Umbilical cord (tissue), 2 donors: ENCODE measurements around the gene HOXD4. TPM values are rescaled to one million over a fixed set of nuclear protein-coding genes. Genes with fewer than 3 reads are reported as not detected.

Source experiments
- DNase-seq: peaks from one replicate; pipeline ENCODE4 v3.0.0-alpha.2; 2015; ENCODE audit warnings: low spot score
- total RNA-seq: library from RNA; depleted of rRNA; stranded (reverse); fragments of >200 nt; gene quantifications from one replicate; pipeline ENCODE4 v1.2.3, GENCODE V29; 2014; ENCODE audit warnings: low replicate concordance; ENCODE audit not compliant: insufficient read depth

Gene HOXD4
- total RNA-seq, 1 donor from 2014 or later, result 2.4 TPM

DNA sequence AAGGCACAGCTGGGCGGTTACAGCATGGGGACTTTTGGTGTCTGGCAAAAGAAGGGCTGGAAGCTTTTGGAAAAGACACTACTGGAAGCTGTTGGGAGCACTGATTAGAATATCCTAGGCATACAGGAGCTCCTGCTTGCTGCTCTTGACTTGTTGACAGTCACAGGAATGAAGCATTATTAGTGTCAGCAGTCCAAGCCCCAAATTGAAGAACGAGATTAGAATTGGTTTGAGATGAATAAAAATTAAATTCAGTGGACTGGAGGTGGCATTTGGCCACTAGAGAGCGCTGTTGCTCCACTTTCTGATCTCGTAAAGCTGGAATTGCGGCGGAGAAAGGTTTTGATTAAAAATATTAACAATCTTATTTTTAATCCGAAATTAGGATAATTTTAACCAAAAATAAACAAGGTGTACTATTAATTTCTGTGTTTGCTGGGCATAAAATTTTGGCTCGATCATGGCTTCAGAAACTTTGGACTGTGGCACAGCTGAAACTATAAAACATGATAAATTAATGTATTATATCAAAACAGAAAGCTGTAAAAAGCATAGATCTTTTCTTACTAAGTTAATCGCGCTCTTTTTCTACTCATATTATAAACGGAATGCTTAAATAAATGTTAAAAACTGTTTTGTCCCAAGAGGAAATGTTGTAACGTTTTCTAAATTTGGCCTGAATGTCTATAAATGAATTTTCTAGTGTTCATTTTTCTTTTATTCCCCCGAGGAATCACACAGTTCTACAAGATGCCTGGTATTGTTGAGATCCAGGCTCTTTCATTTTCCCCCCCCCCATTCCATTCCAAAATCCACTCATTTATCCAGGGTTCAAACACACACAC lies 24.2 kb upstream of the HOXD4 start:
- peak; percentile 73 for DNase-seq

DNA sequence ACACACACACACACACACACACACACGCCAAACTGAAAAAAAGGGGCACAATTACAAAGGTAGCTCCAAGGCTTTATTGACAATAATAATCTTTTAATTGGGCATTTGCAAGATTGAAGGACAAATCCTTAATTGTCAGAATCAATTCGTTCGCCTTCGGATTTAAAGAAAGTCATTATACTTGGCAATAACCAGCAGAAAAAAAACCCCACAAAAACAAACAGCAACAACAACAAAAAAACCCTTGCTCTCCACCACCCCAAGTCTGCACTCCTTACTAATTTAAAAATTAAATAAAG lies 23.6 kb upstream of the HOXD4 start:
- DNase-seq, result no peak

DNA sequence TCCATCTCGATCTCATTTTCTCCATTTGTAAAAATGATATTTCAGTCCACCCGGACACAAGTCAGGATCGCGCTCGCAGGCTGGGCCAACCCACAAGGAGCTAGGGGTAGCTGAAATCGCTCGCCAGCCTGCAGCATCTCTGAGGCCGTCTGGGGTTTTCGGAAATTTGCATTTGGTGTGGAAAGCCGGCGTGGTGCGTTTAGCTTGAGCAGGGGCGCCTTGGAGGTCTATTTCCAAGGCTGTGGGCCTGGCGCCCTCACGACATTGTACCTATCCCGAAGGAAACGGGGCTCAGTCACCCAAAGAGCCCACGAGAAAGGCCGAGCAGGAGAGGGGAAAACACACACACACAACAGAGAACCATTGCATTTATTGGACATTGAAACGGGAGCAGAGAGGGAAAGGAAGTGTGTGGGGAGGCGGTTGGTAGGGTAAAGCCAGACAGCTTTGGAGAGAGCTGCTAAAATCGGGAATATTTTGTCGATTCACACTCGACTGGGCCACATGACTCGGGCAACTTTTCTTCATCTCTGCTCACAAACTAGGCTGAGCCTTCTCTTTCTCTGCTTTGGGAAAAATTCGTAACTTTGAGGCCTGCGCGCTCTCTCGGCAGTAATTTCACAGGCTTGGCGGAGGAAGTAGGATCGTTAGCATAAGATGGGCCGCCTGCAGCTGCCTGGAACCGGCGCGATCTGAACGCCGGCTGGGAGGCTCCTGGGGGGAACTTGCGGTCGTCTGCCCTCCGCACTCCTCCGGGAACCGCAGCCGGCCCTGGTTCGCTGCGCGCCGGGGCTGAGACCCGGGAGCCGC lies 23.0 kb upstream of the HOXD4 start:
- peak; percentile 51 for DNase-seq

DNA sequence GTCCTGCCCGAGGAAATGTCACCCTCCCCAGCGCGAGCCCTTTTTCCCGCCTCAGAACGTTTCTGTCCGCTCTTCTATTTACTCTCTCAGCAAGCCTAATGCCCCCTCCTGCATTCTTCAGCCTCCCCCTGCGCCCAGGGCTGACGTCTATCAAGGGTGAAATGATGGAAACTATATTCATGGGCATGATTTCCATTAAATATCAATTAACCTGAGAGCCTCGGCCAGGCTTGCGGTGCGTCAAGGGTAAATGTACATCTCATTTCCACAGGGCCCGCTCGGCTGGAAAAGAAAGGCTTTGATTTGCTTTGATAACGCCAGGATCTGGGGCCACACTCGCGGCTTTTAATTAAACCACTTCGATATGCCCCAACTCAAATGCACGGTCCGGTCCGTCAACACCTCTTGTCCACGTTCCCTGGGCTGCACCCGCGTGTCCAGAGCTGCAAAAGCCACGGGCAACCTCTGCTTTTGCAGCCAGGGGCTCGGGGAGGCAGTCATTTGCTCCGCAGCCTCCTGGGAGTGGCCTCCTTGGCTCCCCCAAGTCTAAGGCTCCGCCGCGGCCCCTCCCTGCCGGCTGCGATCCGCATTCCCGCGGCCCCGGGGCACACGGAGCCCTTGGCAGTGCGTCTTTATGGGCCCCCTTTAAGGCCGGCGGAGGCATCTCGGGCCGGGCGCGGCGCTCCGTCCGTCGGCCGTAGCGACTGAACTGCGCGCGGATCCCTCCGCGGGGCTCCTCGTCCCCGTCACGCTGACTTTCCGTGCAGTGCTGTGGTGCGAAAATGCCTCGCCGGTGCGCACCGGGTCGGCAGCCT lies 22.2 kb upstream of the HOXD4 start, which contains the start of gene HOXD8:
HOXD8 (plus strand) TSS at position 724 of the 815 bp plus-strand sequence. CDS start 662 bp downstream, outside the sequence.
- DNase-seq, result peak; percentile 70

DNA sequence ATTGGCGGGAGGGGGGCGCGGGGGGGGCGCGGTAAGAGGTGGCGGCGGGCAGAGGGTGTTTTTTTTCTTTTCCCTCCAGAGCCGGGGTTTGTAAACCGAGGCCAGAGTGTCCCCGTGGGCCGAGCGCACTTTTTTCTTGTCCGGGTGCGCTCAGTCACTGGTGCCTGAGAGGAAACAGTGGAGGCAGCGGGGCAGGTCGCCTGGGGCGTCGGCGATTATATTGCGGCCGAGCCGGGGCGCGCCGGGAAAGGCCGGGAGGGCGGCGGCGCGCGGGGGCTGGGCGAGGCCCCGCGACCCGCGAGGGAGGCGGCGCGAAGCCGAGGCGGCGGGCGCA lies 21.6 kb upstream of the HOXD4 start:
- no peak for DNase-seq

DNA sequence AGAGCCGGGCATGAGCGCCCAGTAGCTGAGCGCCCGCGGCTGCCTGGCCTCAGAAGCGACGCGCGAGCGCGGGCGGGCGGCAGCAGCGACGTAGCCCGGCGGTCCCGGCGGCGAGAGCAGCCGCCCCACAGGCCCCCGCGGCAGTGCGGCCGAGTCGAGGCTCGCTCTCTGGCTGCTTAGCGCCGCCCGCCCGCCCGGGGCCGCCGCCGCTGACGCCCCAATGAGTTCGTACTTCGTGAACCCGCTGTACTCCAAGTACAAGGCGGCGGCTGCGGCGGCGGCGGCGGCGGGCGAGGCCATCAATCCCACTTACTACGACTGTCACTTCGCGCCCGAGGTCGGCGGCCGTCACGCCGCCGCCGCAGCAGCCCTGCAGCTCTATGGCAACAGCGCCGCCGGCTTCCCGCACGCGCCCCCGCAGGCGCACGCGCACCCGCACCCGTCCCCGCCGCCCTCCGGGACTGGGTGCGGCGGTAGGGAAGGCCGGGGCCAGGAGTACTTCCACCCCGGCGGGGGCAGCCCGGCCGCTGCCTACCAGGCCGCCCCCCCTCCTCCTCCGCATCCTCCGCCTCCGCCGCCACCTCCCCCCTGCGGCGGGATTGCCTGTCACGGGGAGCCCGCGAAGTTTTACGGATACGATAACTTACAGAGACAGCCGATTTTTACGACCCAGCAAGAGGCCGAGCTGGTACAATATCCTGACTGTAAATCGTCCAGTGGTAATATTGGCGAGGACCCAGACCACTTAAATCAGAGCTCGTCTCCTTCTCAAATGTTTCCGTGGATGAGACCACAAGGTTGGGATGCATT lies 21.0 kb upstream of the HOXD4 start:
- no peak for DNase-seq

DNA sequence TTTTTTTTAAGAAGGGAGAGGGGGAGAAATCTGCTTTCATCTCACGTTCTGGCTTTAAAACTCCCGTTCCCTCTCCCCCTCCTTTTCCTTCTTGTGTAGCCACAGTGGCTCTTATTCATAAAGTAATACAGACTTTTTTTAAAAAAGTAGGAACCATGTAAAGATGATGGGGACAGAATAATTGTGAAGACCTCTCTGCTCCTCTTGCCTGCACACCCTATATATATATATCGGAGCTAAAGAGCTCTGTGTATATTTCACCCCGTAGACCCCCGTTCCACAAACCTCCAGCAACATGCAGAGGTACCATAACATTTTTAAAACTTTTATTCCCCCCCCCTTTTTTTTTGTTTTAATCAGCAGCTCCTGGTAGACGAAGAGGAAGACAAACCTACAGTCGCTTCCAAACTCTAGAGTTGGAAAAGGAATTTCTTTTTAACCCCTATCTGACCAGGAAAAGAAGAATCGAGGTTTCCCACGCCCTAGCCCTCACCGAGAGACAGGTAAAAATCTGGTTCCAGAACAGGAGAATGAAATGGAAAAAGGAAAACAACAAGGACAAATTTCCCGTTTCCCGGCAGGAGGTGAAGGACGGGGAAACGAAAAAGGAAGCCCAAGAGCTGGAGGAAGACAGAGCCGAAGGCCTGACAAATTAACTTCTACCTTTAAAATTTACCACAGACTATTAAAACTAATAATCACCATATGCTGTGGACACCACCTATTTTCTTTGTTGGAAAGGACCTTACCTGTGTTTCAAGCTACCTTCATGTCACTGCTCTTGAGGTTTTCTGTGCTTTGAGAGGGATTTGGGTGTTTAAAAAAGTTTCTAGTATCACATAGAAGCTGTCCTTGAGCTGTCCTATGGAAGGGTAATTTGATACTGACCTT lies 20.1 kb upstream of the HOXD4 start:
- DNase-seq, result no peak

DNA sequence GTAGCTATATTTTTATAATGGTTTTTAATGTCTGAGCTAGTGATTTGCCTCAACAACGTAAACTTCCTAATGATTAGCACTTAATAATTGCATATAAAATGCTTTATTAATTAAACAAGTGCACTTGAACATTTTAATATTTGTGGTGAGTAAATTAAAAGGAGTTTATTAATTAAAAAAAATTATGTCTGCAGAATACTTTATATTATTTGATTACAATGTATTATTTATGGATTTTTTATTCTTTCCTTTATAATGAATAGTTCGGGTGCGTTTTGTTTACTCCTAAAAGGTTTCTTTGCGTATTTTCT lies 19.5 kb upstream of the HOXD4 start:
- no peak for DNase-seq

DNA sequence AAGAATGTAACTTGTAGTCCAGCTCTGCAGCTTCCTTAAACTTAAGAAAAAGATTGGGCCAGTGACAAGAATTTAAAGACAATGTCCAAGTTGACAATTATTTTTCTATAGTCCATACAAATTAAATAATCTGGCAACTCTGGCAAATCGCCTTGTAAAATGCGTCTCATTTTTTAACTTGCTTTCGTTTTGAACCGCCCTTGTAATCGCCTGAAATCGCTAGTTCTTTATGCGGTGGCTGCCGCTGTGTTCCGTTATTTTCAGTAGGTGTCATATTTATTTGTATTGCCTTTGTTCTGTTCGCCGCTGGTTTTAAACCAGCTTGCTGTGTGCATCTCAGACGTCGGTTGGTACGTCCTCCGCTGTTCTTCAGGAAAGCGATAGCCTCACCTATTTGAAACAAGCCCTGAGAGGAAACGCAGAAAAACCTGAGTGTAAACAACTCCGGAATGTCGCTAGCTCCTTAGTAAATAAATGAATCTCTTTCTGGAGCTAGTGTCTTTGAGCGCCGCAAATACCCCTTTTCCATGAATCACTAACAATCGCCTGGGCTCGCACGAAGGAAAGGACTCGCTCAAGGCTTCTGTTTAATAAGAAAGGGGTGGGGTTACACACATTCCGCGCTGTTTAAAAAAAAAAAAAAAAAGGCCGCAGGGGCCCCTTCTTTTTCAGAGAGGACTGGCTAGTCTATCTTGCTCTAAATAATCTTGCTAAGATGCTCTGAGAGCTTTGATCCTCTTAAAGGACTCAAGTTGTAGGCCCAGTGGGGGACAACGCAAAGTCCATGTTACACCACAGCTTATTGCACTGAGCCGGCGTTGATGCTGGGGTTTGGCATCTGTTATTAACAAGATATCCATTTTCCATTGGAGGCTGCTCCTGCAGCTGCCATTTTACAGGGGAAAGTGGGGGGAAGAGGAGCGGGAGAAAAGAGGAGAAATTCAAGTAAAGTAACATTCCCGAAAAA lies 18.9 kb upstream of the HOXD4 start:
- DNase-seq, result peak; percentile 61

DNA sequence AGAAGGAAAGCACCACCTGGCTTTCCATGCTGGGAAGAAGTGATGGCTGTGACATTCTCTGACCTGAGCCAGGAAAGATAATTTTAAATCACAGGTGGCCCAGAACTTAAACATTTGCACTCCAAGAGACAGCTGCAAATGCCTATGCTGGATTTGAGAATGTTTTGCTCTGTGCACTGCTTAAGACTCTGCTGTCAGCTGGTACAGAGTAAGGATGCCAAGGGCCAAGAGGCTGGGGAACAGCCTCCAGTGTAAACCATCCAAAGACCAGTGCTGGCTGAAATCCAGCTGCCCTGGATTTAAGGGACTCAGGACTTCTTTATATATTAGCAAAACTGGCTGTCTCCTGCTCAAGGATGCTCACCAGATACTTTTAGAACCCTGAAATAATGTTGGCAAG lies 18.0 kb upstream of the HOXD4 start:
- peak; percentile 55 for DNase-seq

DNA sequence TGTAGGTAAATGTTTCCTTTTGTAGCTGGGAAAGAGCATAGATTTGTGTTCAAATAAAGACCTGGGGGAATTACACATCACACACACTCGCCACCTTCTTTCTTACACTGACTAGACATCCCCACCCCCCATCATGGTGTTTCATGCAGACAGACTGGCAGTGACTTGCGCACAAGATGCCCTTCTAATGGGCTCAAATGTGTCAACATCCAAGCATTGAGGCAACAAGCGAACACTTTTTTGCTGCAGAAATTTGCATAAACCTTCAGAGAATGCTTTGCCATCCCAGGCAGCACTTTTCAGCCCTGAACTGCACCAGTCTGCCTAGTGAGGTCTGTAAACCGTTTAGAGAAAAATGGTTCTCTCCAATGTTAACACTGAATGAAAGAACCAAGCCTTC lies 17.3 kb upstream of the HOXD4 start:
- no peak for DNase-seq

DNA sequence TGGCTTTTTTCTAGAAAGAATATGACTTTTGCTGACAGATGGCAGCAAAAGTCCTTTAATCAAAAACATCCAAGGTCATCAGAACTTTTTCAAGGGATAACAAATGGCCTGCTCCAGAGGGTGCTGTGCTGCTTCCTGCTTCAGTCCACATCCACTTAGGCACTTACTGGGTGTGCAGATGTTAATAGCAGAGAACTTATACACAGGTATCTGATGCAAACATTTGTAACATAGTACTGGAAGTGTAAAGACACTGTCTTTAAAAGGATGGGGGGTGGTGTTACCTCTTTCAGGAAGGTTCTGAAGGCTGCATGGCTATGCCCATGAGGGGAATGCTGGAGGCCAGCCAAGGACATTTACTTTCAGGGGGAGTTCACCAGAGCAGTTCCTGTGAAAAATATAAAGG lies 16.3 kb upstream of the HOXD4 start:
- DNase-seq, result no peak

DNA sequence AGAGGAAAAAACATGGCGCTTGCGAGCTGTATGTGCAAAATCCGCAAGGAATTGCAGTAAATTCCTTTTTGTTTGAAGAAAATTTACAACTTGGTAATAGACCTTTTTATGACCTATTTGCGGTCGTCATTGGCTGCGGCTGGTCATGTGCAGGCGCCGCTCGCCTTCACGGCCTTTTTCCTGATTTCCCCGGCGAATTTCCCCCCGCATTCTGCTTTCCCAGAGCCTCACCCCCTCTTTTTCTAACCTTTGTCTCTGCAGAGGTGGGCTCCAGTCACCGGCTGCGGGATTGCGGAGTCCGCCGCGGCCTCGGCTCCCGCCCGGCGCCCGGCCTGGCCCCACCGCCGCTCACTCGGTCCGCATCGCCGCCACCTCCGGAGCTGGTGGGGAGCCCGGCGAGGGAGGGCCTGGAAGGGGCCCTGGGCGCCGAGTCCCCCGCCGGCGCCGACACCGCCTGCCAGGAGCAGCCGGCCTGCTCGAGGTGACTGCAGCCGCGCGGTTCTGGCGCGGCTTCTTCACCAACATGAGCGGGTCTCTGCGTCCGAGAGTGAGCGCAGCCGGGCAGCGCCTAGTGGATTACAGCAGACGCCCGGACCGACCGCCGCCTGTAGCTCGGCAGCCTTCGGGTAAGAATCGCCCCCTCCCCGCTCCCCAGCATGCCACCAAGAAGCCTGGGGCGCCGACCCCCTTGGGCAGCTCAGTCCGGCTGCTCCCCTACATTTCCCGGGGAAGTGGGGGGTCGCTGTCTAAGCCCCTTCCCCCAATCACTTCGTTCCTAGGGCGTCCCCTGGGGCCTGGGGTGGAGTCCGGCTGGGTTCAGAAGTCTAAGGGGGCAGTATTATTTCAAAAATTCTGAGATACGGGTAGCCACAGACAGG lies 14.7 kb upstream of the HOXD4 start:
- DNase-seq, result peak; percentile 45

DNA sequence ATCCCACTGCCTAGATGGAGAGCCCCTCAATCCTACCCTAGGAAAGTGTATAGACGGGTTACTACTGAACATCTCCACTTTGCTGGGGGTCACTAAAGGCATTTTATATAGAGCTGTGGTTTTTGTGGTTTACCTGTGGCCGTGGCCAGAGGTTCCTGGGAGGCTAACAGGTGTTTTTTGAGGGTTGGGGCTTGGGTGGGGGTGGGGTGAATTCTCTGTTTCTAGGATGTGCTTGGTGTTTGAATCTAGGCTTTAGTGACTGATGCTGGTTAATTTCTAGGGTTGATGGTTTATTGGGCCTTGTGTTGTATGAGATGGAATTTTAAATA lies 14.1 kb upstream of the HOXD4 start:
- DNase-seq, result no peak

DNA sequence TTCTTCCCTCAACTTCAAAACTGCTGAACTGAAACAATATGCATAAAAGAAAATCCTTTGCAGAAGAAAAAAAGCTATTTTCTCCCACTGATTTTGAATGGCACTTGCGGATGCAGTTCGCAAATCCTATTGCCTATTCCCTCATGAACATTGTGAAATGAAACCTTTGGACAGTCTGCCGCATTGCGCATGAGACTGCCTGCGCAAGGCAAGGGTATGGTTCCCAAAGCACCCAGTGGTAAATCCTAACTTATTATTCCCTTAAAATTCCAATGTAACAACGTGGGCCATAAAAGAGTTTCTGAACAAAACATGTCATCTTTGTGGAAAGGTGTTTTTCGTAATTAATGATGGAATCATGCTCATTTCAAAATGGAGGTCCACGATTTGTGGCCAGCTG lies 13.4 kb upstream of the HOXD4 start:
- DNase-seq, result no peak

DNA sequence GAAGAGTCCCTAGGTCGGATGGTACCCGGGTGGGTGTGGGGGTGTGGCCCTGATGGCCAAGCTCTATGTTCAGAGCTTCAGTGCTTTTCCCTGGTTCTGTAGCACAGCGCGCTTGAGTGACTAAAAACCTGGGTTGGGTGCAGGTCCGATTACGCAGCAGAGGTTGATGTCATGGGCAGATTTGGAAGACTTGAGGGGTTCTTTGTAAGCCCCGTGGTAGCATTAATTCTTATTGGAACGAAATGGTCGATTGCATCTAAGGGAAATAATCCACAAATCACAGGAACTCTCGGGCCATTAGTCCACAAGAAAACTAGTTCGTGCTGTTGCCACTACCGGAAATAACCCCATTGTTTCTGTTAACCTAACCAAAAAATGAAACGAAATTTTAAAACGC lies 12.8 kb upstream of the HOXD4 start:
- DNase-seq, result no peak

DNA sequence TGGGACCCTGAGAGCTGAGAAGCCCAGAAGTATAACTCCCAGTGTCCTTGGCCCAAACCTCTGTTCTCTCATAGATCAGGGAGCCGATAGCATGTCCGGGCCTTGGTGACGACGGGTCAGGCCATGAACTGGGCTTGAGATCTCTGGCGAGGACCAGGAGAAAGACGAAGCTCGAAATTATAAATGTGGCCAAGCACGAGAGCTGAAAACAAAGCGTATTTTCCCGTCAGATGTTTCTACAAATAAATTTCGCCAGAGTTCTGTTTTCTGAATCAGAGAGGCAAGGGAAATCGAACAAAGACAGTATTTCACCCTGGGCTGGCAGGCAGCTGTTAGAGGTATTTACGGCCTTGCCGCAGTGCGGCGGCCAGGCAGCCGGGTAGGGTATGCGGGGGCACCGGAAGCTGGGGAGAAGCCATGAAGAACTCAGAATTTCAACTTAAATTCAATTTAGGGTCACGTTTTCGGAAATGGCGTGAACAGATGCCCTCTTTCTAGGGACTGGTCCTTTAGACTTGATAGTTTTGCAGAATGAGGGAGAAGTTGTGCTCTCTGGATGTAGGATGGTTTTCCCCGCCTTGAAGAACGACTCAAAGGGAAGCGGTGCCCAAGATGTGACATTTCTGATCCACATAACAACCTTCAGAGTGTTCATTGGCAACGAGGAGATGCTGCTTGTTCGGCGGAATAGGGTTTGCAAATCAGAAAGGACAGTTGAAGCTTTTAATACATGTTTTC lies 12.3 kb upstream of the HOXD4 start:
- DNase-seq, result no peak
